HG03064 (cell line): ENCODE results near the gene GNA12.

Experiments used
- ATAC-seq: cut with Tn5 transposase; IDR thresholded peaks from one replicate; pipeline ENCODE4 v1.9.1; 2021; ENCODE audit warnings: low read depth; ENCODE audit not compliant: unreplicated experiment

The GNA12 gene

GRCh38 chr7:2819161-2819953, 24.8 kb downstream of the GNA12 start:
- ATAC-seq = no peak

- no peak for ATAC-seq
Measured at GRCh38 chr7:2818653-2819052, 25.5 kb downstream of the GNA12 start.

DNA sequence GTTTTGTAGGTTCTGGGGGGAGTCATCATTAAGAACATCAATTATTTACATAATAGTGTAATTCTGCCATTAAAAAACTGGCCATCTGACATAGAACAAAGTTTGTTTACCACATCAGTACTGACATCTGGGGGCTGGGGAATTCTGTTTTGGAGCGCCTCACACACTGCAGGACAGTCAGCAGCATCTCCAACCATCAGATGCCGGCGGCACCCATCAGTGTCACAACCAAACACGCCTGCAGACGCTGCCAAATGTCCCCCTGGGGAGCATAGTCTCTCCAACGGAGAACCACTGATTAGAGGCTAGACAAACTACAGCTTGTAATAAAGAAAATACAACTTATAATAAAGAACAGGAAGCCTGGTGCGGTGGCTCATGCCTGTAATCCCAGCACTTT, 26.0 kb downstream of the GNA12 start:
- ATAC-seq = no peak

DNA sequence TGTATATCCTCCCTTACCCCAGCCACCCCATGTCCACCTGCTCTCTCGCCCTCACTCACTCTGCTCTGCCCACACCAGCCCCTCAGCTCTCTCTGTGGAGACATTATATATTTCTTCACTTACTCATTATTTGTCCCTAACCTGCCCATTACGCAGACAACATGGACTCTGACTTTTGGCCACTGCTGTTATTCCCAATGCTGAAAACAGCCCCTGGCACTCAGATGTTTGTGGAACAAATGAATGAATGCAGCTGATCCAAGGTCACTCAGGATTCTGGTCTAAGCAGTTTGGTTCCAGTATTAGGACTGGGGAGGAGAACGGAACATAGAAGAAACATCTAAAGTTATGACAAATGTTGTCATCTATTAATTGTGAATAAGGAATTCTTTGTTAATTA, 26.7 kb downstream of the GNA12 start:
- no peak for ATAC-seq

GRCh38 chr7:2815875-2816245, 28.2 kb downstream of the GNA12 start:
- ATAC-seq = no peak

DNA sequence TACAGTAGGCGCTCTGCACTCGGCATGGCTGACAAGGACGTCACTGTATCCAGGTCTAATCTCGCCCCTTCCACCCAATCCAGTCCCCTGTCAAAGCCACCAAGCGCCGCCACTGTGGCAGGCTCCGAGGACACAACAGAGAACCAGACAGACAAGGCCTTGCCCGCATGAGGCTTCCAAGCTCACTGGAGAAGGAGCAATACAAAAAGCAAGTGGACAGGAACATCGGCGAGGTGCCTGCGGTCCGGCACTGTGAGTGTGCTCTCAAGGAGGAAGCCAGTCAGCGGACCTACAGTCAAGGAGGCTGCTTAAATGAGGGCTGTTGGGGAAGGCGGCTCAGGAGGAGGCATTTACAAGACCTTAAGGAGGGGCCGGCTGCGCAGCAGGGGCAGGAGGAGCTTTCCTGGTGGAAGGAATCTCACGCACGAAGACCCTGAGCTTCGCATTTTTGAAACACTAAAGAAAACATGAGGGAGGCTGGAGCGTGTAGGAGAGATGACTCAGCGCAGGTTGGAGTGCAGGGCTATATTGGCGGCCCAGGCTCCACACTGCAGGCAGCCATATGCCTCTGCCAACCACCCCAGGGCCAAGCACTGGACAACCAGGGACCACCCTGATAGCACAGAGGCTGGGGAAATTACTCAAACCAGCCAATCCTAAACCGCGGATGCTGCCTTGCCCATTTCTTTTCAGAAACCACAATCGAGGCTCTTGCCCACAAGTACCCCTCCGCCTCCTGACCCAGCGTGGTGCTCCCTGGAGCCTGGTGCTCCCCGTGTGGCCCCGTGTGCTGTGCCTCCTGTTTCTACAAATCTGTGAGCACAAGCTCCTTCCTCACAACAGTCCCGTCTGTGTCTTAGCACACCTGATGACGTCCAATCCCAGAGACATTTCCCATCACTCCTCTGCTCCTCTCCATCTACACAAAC, 28.9 kb downstream of the GNA12 start:
- ATAC-seq = no peak

DNA sequence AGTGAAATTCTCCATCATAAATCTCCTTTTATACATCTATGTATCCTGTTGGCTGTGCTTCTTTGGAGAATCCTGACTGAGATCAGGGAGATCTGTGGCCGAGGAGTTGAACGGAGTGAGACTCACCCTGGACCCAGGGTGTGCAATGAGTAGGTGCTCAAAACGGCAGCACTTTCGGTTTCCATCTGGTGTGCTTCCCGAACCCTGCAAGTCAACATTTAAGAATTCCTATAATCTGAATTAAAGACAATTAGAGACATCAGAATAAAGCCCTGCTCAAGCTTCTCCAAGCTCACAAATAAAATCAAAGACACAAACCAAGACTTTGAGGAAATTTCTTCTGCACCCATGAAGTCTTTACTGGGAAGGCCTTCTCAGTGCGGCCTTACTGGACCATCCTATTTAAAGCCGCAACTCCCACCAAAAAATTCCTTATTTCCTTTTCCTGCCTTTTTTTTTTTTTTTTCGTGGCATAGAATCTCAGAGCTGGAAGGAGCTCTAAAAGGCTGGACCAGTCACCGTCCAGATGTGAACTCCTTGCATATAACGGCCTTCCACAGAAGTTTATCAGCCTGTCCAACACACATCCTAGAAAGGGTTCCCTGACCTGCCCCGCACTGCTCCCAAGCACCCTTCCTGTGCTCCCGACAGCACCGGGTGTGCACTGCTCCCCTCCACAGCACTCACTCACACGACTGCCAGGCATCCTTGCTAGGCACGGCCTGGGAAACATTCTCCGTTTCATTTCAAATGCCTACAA, 29.7 kb downstream of the GNA12 start:
- ATAC-seq = no peak

DNA sequence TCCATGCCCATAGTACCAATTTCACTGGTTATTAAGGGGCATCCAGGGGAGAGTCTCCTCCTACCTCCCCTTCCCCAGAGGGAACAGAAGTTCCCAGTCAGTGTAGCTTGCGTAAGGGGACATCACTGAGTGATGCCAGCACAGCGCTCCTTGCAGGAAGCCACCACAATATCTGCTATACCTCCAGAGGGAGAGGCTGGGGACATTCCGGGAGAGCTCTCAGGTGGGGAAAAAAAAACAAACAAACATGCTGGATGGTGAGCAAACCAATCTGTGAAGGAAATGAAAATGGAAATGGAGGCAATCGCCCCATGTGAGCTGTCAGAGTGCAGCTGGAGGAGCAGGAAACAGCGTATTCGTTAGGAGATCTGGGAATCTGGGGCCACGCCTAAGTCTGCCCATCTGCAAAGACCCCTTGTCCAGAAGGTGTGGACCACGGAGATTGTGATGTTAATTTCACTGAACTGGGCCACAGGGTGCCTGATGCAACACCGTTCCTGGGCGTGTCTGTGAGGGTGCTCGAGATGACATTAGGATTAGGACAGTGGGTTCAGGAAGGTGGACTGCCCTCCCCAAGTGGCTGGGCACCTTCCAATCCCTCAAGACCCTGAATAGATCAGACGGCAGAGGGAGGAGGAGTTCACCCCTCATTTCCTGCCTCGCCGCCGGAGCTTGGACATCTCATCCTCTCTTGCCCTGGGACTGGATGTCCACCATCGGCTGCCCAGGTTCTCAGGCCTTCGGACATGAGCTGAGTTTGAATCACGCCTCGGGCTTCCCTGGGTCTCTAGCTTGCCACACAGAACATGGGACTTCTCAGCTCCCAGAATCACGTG, 30.5 kb downstream of the GNA12 start:
- ATAC-seq = no peak

- no peak for ATAC-seq
Measured at GRCh38 chr7:2812831-2813230, 31.3 kb downstream of the GNA12 start.

GRCh38 chr7:2812114-2812487, 32.0 kb downstream of the GNA12 start:
- no peak for ATAC-seq

- no peak for ATAC-seq
Measured at GRCh38 chr7:2811476-2812113, 32.5 kb downstream of the GNA12 start.

GRCh38 chr7:2810682-2811415, 33.3 kb downstream of the GNA12 start:
- no peak for ATAC-seq

GRCh38 chr7:2809903-2810625, 34.0 kb downstream of the GNA12 start:
- no peak for ATAC-seq

DNA sequence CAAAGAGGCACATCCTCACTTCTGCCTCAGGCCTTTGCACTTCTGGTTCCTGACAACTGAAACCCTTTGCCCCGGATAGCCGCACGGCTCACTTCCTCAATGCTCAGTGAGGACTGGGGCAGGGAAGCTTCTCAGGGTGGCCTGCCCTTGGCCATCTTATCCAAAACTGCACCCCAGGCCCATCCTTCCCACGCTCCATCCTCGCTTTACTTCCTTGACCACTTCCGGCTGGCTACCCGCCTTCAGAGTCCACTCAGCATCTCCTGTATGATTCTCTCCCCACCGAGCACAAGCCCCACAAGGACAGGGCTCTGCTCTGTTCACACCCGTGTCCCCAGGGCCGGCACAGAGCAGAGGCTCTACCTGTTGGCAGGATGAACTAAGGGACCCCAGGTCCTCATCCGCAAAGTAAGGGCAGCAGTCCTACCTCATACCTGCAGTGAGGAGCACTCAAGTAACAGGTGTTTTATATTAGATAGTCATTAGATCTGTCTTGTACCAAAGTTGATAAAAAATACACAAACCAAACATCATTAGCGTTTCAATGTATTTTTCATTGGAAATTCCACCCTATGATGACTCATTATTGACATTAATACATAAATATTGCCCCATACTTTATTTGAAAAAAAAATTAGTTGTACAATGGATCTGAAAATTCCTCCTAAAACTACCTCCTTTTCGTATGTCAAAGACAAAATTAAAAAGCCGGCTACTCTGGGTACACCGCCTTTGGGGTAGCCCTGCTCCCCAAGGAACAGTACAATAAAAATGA, 35.0 kb downstream of the GNA12 start:
- no peak for ATAC-seq

DNA sequence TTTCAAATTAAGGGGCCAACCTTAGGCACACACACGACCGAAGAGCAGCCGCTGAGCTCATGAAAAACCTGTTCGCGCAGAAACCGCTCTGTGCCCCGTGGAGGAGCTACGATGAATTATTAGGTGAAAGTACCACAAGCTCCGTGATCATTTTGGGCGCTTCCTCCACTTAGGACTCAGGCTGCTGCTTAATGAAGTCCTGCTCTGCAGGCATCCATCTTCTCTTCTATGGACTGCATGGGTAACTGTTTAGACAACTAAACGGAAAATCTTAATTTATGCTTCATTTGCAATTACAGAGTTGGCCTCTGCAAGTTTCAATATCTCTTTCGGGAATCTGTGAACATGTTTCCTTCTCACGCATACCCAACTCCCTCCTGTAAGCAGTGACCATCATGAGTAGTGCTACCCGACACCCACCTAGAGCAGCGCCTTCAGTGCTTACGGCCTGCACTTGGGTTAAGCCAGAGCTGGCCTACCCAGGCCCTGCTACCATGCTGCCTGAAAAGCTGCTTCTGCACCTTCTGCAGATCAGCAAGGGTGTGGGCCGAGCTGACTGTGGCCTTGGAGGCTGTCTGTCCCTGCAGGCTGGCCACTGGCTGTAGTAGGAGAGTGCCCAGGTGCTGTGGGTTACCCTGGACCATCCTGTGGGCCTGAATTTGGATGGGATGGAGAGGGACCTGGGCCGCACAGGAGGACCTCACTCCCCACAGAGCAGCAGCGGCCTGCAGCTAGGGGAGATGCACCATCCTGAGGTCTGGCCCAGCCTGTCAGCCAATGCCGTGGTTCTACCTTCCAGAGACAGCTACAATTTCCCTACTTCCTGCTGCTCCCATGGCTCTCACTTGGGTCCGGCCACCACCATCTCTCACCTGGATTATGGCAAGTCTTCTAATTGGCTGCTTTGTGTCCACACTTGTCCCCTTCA, 36.0 kb downstream of the GNA12 start:
- ATAC-seq = peak; percentile 74

DNA sequence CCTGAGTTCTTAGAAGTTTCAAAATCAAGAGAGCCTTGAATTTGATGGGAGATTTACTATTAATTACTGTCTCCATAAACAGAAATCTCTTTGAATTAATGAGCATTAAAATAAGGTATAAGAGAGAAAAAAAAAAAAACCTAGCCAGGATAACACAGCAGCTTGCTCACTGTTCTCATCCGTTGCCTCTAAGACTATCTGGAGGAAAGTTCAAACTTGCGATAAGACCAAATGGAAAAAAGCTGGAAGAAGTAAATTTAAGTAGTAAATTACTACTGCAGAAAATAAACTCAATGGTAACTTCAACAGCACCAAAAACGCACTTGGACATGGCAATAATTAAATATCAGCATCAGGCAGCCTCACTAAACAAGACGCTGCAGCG, 36.7 kb downstream of the GNA12 start:
- ATAC-seq = no peak

DNA sequence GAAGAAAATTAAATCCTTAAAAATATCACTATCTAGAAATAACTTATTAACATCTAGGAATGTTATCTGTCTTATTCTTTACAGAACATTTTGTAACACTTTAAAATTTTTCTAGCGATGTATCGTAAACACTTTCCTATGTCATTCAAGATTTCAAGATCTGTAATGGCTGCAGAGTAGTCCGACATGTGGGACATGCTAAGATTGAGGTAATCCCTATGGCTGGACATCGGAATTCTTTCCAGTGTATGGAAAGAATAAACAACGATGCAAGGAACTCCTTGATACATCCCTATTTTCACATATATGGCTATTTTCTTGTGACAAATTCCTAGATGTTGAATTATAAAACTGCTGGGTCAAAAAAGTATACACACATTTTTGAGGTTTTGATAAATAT, 37.5 kb downstream of the GNA12 start:
- ATAC-seq = no peak
